T-helper 2 cell treated with Interferon-gamma antibody and Interleukin-4, amounts not matched to agents 100 ng/mL and 5 ng/mL, for 36 hours (primary cell): Measurements from ENCODE around the gene GRB10. TPM values are rescaled to one million over a fixed set of nuclear protein-coding genes. Genes with fewer than 3 reads are reported as not detected.

Source experiments
- intact Hi-C: fragments of 100-400 bp; cut with micrococcal nuclease; formaldehyde crosslinking; loops from one replicate; pipeline ENCODE4 v1.15.1; 2023
- total RNA-seq: library from RNA; stranded (reverse); gene quantifications from 2 replicates; pipeline ENCODE4 v1.2.3, GENCODE V29; 2022

Gene GRB10
- 3.7 and 4.5 TPM in 2 replicates for total RNA-seq

- intact Hi-C loops: loop anchor here (5.0 kb wide), 1 partner anchor 360 kb away; no protein-coding TSS in a partner anchor
Measured at GRCh38 chr7:50782375-50783208, at the start of gene GRB10. GRB10 (minus strand) TSS chr7:50782896; CDS start chr7:50732322, 50,574 bp downstream.

- intact Hi-C loops: no loop called here
Measured at GRCh38 chr7:50828801-50829200, 46.1 kb upstream of the GRB10 start.

- intact Hi-C loops: no loop called here
Measured at GRCh38 chr7:50828116-50828515, 45.4 kb upstream of the GRB10 start.

GRCh38 chr7:50827281-50827680 lies 44.6 kb upstream of the GRB10 start:
- intact Hi-C loops: no loop called here

GRCh38 chr7:50826371-50827172 lies 43.9 kb upstream of the GRB10 start:
- intact Hi-C loops: no loop called here

- intact Hi-C loops: no loop called here
Measured at GRCh38 chr7:50825465-50825864, 42.8 kb upstream of the GRB10 start.

- intact Hi-C loops: no loop called here
Measured at GRCh38 chr7:50824882-50825281, 42.2 kb upstream of the GRB10 start.

GRCh38 chr7:50822706-50823105 lies 40.0 kb upstream of the GRB10 start:
- intact Hi-C loops: no loop called here

- intact Hi-C loops: no loop called here
Measured at GRCh38 chr7:50822110-50822509, 39.4 kb upstream of the GRB10 start.

GRCh38 chr7:50821457-50822008 lies 38.8 kb upstream of the GRB10 start:
- intact Hi-C loops: no loop called here

- intact Hi-C loops: no loop called here
Measured at GRCh38 chr7:50818324-50818723, 35.6 kb upstream of the GRB10 start.

- intact Hi-C loops: no loop called here
Measured at GRCh38 chr7:50817561-50817960, 34.9 kb upstream of the GRB10 start.

GRCh38 chr7:50815138-50815537 lies 32.4 kb upstream of the GRB10 start:
- intact Hi-C loops: no loop called here

GRCh38 chr7:50814166-50814565 lies 31.5 kb upstream of the GRB10 start:
- intact Hi-C loops: no loop called here

GRCh38 chr7:50812841-50813475 lies 30.3 kb upstream of the GRB10 start:
- intact Hi-C loops: no loop called here

GRCh38 chr7:50812094-50812493 lies 29.4 kb upstream of the GRB10 start:
- intact Hi-C loops: no loop called here

GRCh38 chr7:50808282-50808888 lies 25.7 kb upstream of the GRB10 start:
- intact Hi-C loops: no loop called here

GRCh38 chr7:50807026-50807730 lies 24.5 kb upstream of the GRB10 start:
- intact Hi-C loops: no loop called here

- intact Hi-C loops: no loop called here
Measured at GRCh38 chr7:50806143-50806542, 23.4 kb upstream of the GRB10 start.

- intact Hi-C loops: no loop called here
Measured at GRCh38 chr7:50805447-50806125, 22.9 kb upstream of the GRB10 start.
